H1 (cell line): ENCODE data around the gene GPC6. TPM values are rescaled to one million over a fixed set of nuclear protein-coding genes. Genes with fewer than 3 reads are reported as not detected.
A peak's percentile ranks its signal among the peaks of the same experiment; 100 is the strongest.

Experiments
- ASH2L ChIP-seq: fragments of 200-600, 300-600 bp; sonication (generic); IDR thresholded peaks from one replicate; pipeline ENCODE4 v1.7.1; 2017; ENCODE audit warnings: low read length
- BCL11A ChIP-seq, 2 experiments: IDR thresholded peaks; one replicate each; pipeline ENCODE4 v1.6.1; 2011; ENCODE audit warnings: low read depth in 2 of 2, low read length in 2 of 2, mild to moderate bottlenecking in 2 of 2
- BRCA1 ChIP-seq: IDR thresholded peaks from 2 replicates; pipeline ENCODE4 v1.6.1; 2012; ENCODE audit warnings: low read depth, low read length, improper control_type of control experiment
- CHD1 ChIP-seq: IDR thresholded peaks from 2 replicates; pipeline ENCODE4 v1.6.1; 2012; ENCODE audit warnings: low read depth, low read length, improper control_type of control experiment
- EP300 ChIP-seq, 2 experiments: IDR thresholded peaks; 1 replicate in 1 of 2; 2 replicates in 1 of 2; pipeline ENCODE4 v1.6.1; 2011 to 2012; ENCODE audit warnings: low read depth in 2 of 2, low read length in 2 of 2, mild to moderate bottlenecking in 2 of 2, borderline replicate concordance in 1 of 2, inconsistent platforms in 1 of 2, moderate library complexity in 1 of 2
- GABPA ChIP-seq: IDR thresholded peaks from 2 replicates; pipeline ENCODE4 v1.6.1; 2011; ENCODE audit warnings: mild to moderate bottlenecking, low read length, moderate library complexity, borderline replicate concordance; ENCODE audit not compliant: insufficient read depth
- KDM4A ChIP-seq: IDR thresholded peaks from one replicate; pipeline ENCODE4 v1.7.1; 2012; ENCODE audit warnings: low read depth, mild to moderate bottlenecking, moderate library complexity, low read length, inconsistent platforms; ENCODE audit not compliant: severe bottlenecking
- KDM5A ChIP-seq: fragments of 200-600 bp; IDR thresholded peaks from 2 replicates; pipeline ENCODE4 v1.7.1; 2012; ENCODE audit warnings: mild to moderate bottlenecking, low read length, inconsistent platforms, mixed read lengths
- MAFK ChIP-seq: IDR thresholded peaks from 2 replicates; pipeline ENCODE4 v1.6.1; 2012; ENCODE audit warnings: low read depth, mild to moderate bottlenecking, improper control_type of control experiment, low read length
- RAD21 ChIP-seq, 2 experiments: IDR thresholded peaks in 1 of 2; conservative IDR thresholded peaks in 1 of 2; 2 replicates each; pipeline ENCODE4 v1.6.1; 2011; ENCODE audit warnings: low read depth in 2 of 2, low read length in 2 of 2, improper control_type of control experiment in 1 of 2, inconsistent platforms in 1 of 2, mild to moderate bottlenecking in 1 of 2, moderate library complexity in 1 of 2
- RNF2 ChIP-seq: fragments of 200-900, 300-1000 bp; sonication (generic); IDR thresholded peaks from 2 replicates; pipeline ENCODE4 v1.7.1; 2016; ENCODE audit warnings: borderline replicate concordance, low read depth, mild to moderate bottlenecking, antibody characterized with exemption, low read length; ENCODE audit not compliant: poor library complexity, severe bottlenecking; ENCODE audit errors: missing control alignments
- SIX5 ChIP-seq: IDR thresholded peaks from 2 replicates; pipeline ENCODE4 v1.6.1; 2011; ENCODE audit warnings: mild to moderate bottlenecking, low read depth, low read length
- SP1 ChIP-seq: IDR thresholded peaks from 2 replicates; pipeline ENCODE4 v1.6.1; 2011; ENCODE audit warnings: low read depth, low read length
- SP2 ChIP-seq: IDR thresholded peaks from 2 replicates; pipeline ENCODE4 v1.6.1; 2012; ENCODE audit warnings: mild to moderate bottlenecking, low read length, inconsistent platforms
- USF2 ChIP-seq: IDR thresholded peaks from 2 replicates; pipeline ENCODE4 v1.6.1; 2011; ENCODE audit warnings: low read length, improper control_type of control experiment
- YY1 ChIP-seq: IDR thresholded peaks from 2 replicates; pipeline ENCODE4 v1.6.1; 2011; ENCODE audit warnings: low read depth, mild to moderate bottlenecking, low read length
- polyA plus RNA-seq, 7 experiments: library from polyadenylated mRNA; depleted of rRNA in 3 of 7; stranded (reverse) in 5 of 7; unstranded in 2 of 7; fragments of >200 nt in 5 of 7; fragments of 200-250 nt in 2 of 7; gene quantifications; 1 replicate in 5 of 7; 2 replicates in 1 of 7; 4 replicates in 1 of 7; pipeline versions ENCODE4 v1.2.1 to v1.2.3, GENCODE V29; 2011 to 2013; ENCODE audit warnings: missing spikeins in 2 of 7, mixed read lengths in 2 of 7
- total RNA-seq: library from RNA; stranded (reverse); fragmentation: NEBNext Ultra II Directional; extraction: Animal tissue kit (Norgen Biotek cat#: 25700); gene quantifications from 2 replicates; pipeline ENCODE4 v1.2.1, GENCODE V29; 2021

Gene GPC6
- total and polyA plus RNA-seq, 2 of the 8 experiments (the other 6 are each of a cell fraction or from before 2014, with no cell fraction given): 5.4 to 12.0 TPM

- TF ChIP-seq BCL11A (IDR thresholded peaks at IDR 0.05; ENCODE audit: low read depth in 2 of 2, low read length in 2 of 2) (no peak), CHD1 (no peak), KDM4A (no peak), YY1 (0 out of 2 replicates have a peak, but pooled peaks have one; percentile 12), RAD21 (IDR thresholded peaks at IDR 0.05 in 1 of 2, conservative IDR thresholded peaks at IDR 0.05 in 1 of 2; ENCODE audit: low read depth in 2 of 2, low read length in 2 of 2) (peak; percentile 89 to 91), ASH2L (peak; percentile 31), EP300 (IDR thresholded peaks at IDR 0.05; ENCODE audit: borderline replicate concordance in 1 of 2, low read depth in 2 of 2, low read length in 2 of 2) (no peak), SIX5 (no peak), BRCA1 (no peak; the same call in 1 of the 2 replicates), GABPA (no peak), USF2 (no peak), KDM5A (no peak), RNF2 (no peak), MAFK (no peak), SP2 (no peak), SP1 (no peak)
- TF ChIP-seq, all 59 proteins: peak for 11
These were observed 1190.0 kb downstream of the GPC6 start (continued) for GRCh38 chr13:94416454-94417080.
